Measurements from ENCODE around the gene NPHP4. TPM values are rescaled to one million over a fixed set of nuclear protein-coding genes. Genes with fewer than 3 reads are reported as not detected.

The NPHP4 gene
- total RNA-seq, 2 experiments from 2014 or later: 11.4 to 12.6 TPM

- Mint-ChIP-seq H3K4me1 (no peaks in the 10 kb centered on the region), H3K9me3 (no peaks in the 10 kb centered on the region), H3K4me3 (no peak overlapping the region), H3K27ac (no peak overlapping the region), H3K36me3 (peaks cover 4% of the 10 kb centered on the region), H3K27me3 (no peaks in the 10 kb centered on the region)
- DNase-seq: no peak
Observed at GRCh38 chr1:5885471-5886139, 106.6 kb downstream of the NPHP4 start.

- no peaks in the 10 kb centered on the region for H3K27me3 Mint-ChIP-seq
Observed at GRCh38 chr1:5884110-5884509, 108.1 kb downstream of the NPHP4 start.

GRCh38 chr1:5883129-5884048 is 108.8 kb downstream of the NPHP4 start:
- no peaks in the 10 kb centered on the region for H3K27me3 Mint-ChIP-seq
- no peak overlapping the region for H3K4me3 Mint-ChIP-seq
- H3K36me3 Mint-ChIP-seq: peaks cover 19% of the 10 kb centered on the region
- no peaks in the 10 kb centered on the region for H3K9me3 Mint-ChIP-seq
- no peaks in the 10 kb centered on the region for H3K4me1 Mint-ChIP-seq
- no peak overlapping the region for H3K27ac Mint-ChIP-seq
- DNase-seq: no peak

More at GRCh38 chr1:5884110-5884509, 108.1 kb downstream of the NPHP4 start:
- no peak overlapping the region for H3K4me3 Mint-ChIP-seq
- DNase-seq: no peak
- no peaks in the 10 kb centered on the region for H3K9me3 Mint-ChIP-seq
- H3K36me3 Mint-ChIP-seq: peaks cover 18% of the 10 kb centered on the region
- H3K4me1 Mint-ChIP-seq: no peaks in the 10 kb centered on the region
- no peak overlapping the region for H3K27ac Mint-ChIP-seq

GRCh38 chr1:5882367-5883128 is 109.7 kb downstream of the NPHP4 start:
- Mint-ChIP-seq H3K4me3 (no peak overlapping the region), H3K4me1 (no peaks in the 10 kb centered on the region), H3K27ac (no peak overlapping the region), H3K9me3 (no peaks in the 10 kb centered on the region), H3K36me3 (peaks cover 19% of the 10 kb centered on the region), H3K27me3 (no peaks in the 10 kb centered on the region)
- DNase-seq: no peak

GRCh38 chr1:5881526-5882222 is 110.6 kb downstream of the NPHP4 start:
- no peaks in the 10 kb centered on the region for H3K9me3 Mint-ChIP-seq
- H3K27me3 Mint-ChIP-seq: no peaks in the 10 kb centered on the region
- H3K4me3 Mint-ChIP-seq: no peak overlapping the region
- no peak overlapping the region for H3K27ac Mint-ChIP-seq
- no peak for DNase-seq
- H3K4me1 Mint-ChIP-seq: no peaks in the 10 kb centered on the region
- H3K36me3 Mint-ChIP-seq: peaks cover 19% of the 10 kb centered on the region

GRCh38 chr1:5880630-5881405 is 111.4 kb downstream of the NPHP4 start:
- no peaks in the 10 kb centered on the region for H3K9me3 Mint-ChIP-seq
- H3K4me3 Mint-ChIP-seq: no peak overlapping the region
- no peak for DNase-seq
- peaks cover 19% of the 10 kb centered on the region for H3K36me3 Mint-ChIP-seq
- no peaks in the 10 kb centered on the region for H3K4me1 Mint-ChIP-seq
- H3K27ac Mint-ChIP-seq: no peak overlapping the region
- H3K27me3 Mint-ChIP-seq: no peaks in the 10 kb centered on the region

GRCh38 chr1:5879421-5879820 is 112.8 kb downstream of the NPHP4 start:
- no peaks in the 10 kb centered on the region for H3K4me1 Mint-ChIP-seq
- H3K36me3 Mint-ChIP-seq: peaks cover 19% of the 10 kb centered on the region
- H3K27me3 Mint-ChIP-seq: no peaks in the 10 kb centered on the region
- no peak overlapping the region for H3K4me3 Mint-ChIP-seq
- H3K27ac Mint-ChIP-seq: no peak overlapping the region
- no peak for DNase-seq
- H3K9me3 Mint-ChIP-seq: no peaks in the 10 kb centered on the region

GRCh38 chr1:5878971-5879370 is 113.3 kb downstream of the NPHP4 start:
- no peaks in the 10 kb centered on the region for H3K9me3 Mint-ChIP-seq
- no peaks in the 10 kb centered on the region for H3K27me3 Mint-ChIP-seq
- no peak for DNase-seq
- H3K36me3 Mint-ChIP-seq: peaks cover 19% of the 10 kb centered on the region
- H3K4me1 Mint-ChIP-seq: no peaks in the 10 kb centered on the region
- no peak overlapping the region for H3K27ac Mint-ChIP-seq
- H3K4me3 Mint-ChIP-seq: no peak overlapping the region

GRCh38 chr1:5877683-5878530 is 114.3 kb downstream of the NPHP4 start:
- Mint-ChIP-seq H3K27ac (no peak overlapping the region), H3K4me3 (no peak overlapping the region), H3K36me3 (peaks cover 23% of the 10 kb centered on the region), H3K4me1 (no peaks in the 10 kb centered on the region), H3K27me3 (no peaks in the 10 kb centered on the region), H3K9me3 (no peaks in the 10 kb centered on the region)
- no peak for DNase-seq

GRCh38 chr1:5877001-5877400 is 115.2 kb downstream of the NPHP4 start:
- DNase-seq: no peak
- Mint-ChIP-seq H3K9me3 (no peaks in the 10 kb centered on the region), H3K27ac (no peak overlapping the region), H3K4me3 (no peak overlapping the region), H3K27me3 (no peaks in the 10 kb centered on the region), H3K36me3 (peaks cover 23% of the 10 kb centered on the region), H3K4me1 (no peaks in the 10 kb centered on the region)

- Mint-ChIP-seq H3K36me3 (peaks cover 23% of the 10 kb centered on the region), H3K27me3 (no peaks in the 10 kb centered on the region), H3K4me3 (no peak overlapping the region), H3K4me1 (no peaks in the 10 kb centered on the region), H3K27ac (no peak overlapping the region), H3K9me3 (no peaks in the 10 kb centered on the region)
- DNase-seq: no peak
Observed at GRCh38 chr1:5876094-5876650, 116.1 kb downstream of the NPHP4 start.

GRCh38 chr1:5875345-5875910 is 116.8 kb downstream of the NPHP4 start:
- Mint-ChIP-seq H3K4me3 (no peak overlapping the region), H3K9me3 (no peaks in the 10 kb centered on the region), H3K4me1 (no peaks in the 10 kb centered on the region), H3K27ac (no peak overlapping the region), H3K36me3 (peaks cover 20% of the 10 kb centered on the region), H3K27me3 (no peaks in the 10 kb centered on the region)
- DNase-seq: no peak

All from activated naive CD8-positive, alpha-beta T cell treated with anti-CD3 and anti-CD28 coated beads for 36 hours (primary cell).